Measurements from ENCODE around the gene RECK.

RECK gene

GRCh38 chr9:36100532-36100931 lies 63.8 kb downstream of the RECK start:
- POLR2A ChIA-PET (ENCODE audit: low non-redundant PET), result no interaction called here
- no peak for TF ChIP-seq CTCF (conservative IDR thresholded peaks at IDR 0.05; ENCODE audit: low read depth)
- DNase-seq (ENCODE audit: low spot score), result no peak
- CTCF ChIA-PET, result interaction anchor here (2.4 kb wide), 1 partner anchor 67 kb away, joined by 11 read pairs; no protein-coding TSS in a partner anchor
- no peak overlapping the region for H3K27ac ChIP-seq

GRCh38 chr9:36101916-36102741 lies 65.4 kb downstream of the RECK start:
- CTCF ChIA-PET, result interaction anchor here (0.5 to 2.4 kb wide), 15 partner anchors 17 to 1368 kb away, joined by 3 to 11 read pairs (median 3); partner anchors contain the start of gene CLTA
- POLR2A ChIA-PET (ENCODE audit: low non-redundant PET), result no interaction called here
- DNase-seq (ENCODE audit: low spot score), result peak; percentile 74
- no peak for TF ChIP-seq CTCF (conservative IDR thresholded peaks at IDR 0.05; ENCODE audit: low read depth)
- no peak overlapping the region for H3K27ac ChIP-seq

- ChIA-PET POLR2A (ENCODE audit: low non-redundant PET) (no interaction called here), CTCF (interaction anchor here (0.5 to 1.6 kb wide), 16 partner anchors 10 to 1469 kb away, joined by 3 to 7 read pairs (median 3); partner anchors contain the start of genes CLTA and GLIPR2)
- peak; percentile 74 for DNase-seq (ENCODE audit: low spot score)
- TF ChIP-seq CTCF (conservative IDR thresholded peaks at IDR 0.05; ENCODE audit: low read depth), result peak; percentile 97
- no peak overlapping the region for H3K27ac ChIP-seq
Observed at GRCh38 chr9:36102742-36103495, 66.2 kb downstream of the RECK start.

- DNase-seq (ENCODE audit: low spot score), result no peak
- TF ChIP-seq CTCF (conservative IDR thresholded peaks at IDR 0.05; ENCODE audit: low read depth), result no peak
- ChIA-PET CTCF (interaction anchor here (1.2 kb wide), 1 partner anchor 101 kb away, joined by 3 read pairs; no protein-coding TSS in a partner anchor), POLR2A (ENCODE audit: low non-redundant PET) (no interaction called here)
- no peak overlapping the region for H3K27ac ChIP-seq
Observed at GRCh38 chr9:36109071-36109470, 72.4 kb downstream of the RECK start.

- CTCF ChIA-PET, result interaction anchor here (0.6 to 1.1 kb wide), 3 partner anchors 10 to 105 kb away, joined by 3 read pairs; no protein-coding TSS in a partner anchor
Observed at GRCh38 chr9:36110434-36110833, 73.7 kb downstream of the RECK start.

More at GRCh38 chr9:36110434-36110833, 73.7 kb downstream of the RECK start:
- peak; percentile 17; the same call in 1 of the 2 replicates for TF ChIP-seq CTCF (conservative IDR thresholded peaks at IDR 0.05; ENCODE audit: low read depth)
- POLR2A ChIA-PET (ENCODE audit: low non-redundant PET), result no interaction called here
- DNase-seq (ENCODE audit: low spot score), result no peak
- H3K27ac ChIP-seq, result no peak overlapping the region
